HCT116 (cell line): ENCODE results near the gene MOV10.
"Not testable (repeated sequence)": the region's sequence is repeated elsewhere in the genome, so short reads cannot be mapped to it uniquely, and the experiment has no call there.

Experiments used
- CBX3 ChIP-seq: IDR thresholded peaks from 2 replicates; pipeline ENCODE4 v1.6.1; 2012; ENCODE audit warnings: low read depth
- ELF1 ChIP-seq: IDR thresholded peaks from 2 replicates; pipeline ENCODE4 v1.6.1; 2012; ENCODE audit warnings: low read depth, borderline replicate concordance
- EZH2 ChIP-seq: fragments of 200-600 bp; sonication (generic); IDR thresholded peaks from 2 replicates; pipeline ENCODE4 v1.6.1; 2017; ENCODE audit warnings: antibody characterized with exemption, mixed run types
- EZH2phosphoT487 ChIP-seq: fragments of 200-600 bp; IDR thresholded peaks from 2 replicates; pipeline ENCODE4 v1.6.1; 2018; ENCODE audit warnings: antibody characterized with exemption, borderline replicate concordance
- JUND ChIP-seq: IDR thresholded peaks from 2 replicates; pipeline ENCODE4 v1.6.1; 2012
- POLR2A ChIP-seq: IDR thresholded peaks from 2 replicates; pipeline ENCODE4 v1.7.0; 2011; ENCODE audit warnings: borderline replicate concordance; ENCODE audit not compliant: insufficient read depth, insufficient read length; ENCODE audit errors: extremely low read depth
- POLR2AphosphoS5 ChIP-seq: IDR thresholded peaks from 2 replicates; pipeline ENCODE4 v1.6.1; 2011; ENCODE audit warnings: mild to moderate bottlenecking, low read depth, low read length, moderate library complexity
- RAD21 ChIP-seq: IDR thresholded peaks from 2 replicates; pipeline ENCODE4 v1.6.1; 2012; ENCODE audit warnings: low read depth, mild to moderate bottlenecking
- ZFX ChIP-seq: fragments of 450-650 bp; IDR thresholded peaks from 2 replicates; pipeline ENCODE4 v1.6.1; 2017
- ZNF274 ChIP-seq: fragments of 200-500 bp; sonication (Bioruptor generic); IDR thresholded peaks from 2 replicates; pipeline ENCODE4 v1.6.1; 2014; ENCODE audit warnings: mild to moderate bottlenecking, low read depth, low read length, inconsistent platforms
- TF ChIP-seq, protein P1 (sequence below), 3 experiments: fragments of 200-600 bp in 1 of 3; sonication (generic) in 1 of 3; IDR thresholded peaks in 2 of 3; conservative IDR thresholded peaks in 1 of 3; 2 replicates each; pipeline ENCODE4 v1.5.1; 2012 to 2017; ENCODE audit warnings: low read depth in 2 of 3, low read length in 2 of 3, antibody characterized with exemption in 1 of 3, borderline replicate concordance in 1 of 3, control low read depth in 1 of 3, mild to moderate bottlenecking in 1 of 3, mixed read lengths in 1 of 3, mixed run types in 1 of 3, moderate library complexity in 1 of 3; ENCODE audit not compliant: insufficient read depth in 1 of 3
- TF ChIP-seq, protein P2 (sequence below): IDR thresholded peaks from 2 replicates; pipeline ENCODE4 v1.6.1; 2012
- TF ChIP-seq, protein P3 (sequence below): IDR thresholded peaks from 2 replicates; pipeline ENCODE4 v1.6.1; 2012; ENCODE audit warnings: low read depth

DNA sequence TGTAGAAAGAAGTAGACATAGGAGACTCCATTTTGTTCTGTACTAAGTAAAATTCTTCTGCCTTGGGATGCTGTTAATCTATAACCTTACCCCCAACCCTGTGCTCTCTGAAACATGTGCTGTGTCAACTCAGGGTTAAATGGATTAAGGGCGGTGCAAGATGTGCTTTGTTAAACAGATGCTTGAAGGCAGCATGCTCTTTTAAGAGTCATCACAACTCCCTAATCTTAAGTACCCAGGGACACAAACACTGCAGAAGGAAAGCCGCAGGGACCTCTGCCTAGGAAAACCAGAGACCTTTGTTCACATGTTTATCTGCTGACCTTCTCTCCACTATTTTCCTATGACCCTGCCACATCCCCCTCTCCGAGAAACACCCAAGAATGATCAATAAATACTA is 54.6 kb downstream of the MOV10 start:
- TF ChIP-seq JUND, POLR2A, EZH2, POLR2AphosphoS5, RAD21, ZNF274, ZFX, ELF1, EZH2phosphoT487, CBX3: not testable (repeated sequence)
- TF ChIP-seq, protein P1, sequence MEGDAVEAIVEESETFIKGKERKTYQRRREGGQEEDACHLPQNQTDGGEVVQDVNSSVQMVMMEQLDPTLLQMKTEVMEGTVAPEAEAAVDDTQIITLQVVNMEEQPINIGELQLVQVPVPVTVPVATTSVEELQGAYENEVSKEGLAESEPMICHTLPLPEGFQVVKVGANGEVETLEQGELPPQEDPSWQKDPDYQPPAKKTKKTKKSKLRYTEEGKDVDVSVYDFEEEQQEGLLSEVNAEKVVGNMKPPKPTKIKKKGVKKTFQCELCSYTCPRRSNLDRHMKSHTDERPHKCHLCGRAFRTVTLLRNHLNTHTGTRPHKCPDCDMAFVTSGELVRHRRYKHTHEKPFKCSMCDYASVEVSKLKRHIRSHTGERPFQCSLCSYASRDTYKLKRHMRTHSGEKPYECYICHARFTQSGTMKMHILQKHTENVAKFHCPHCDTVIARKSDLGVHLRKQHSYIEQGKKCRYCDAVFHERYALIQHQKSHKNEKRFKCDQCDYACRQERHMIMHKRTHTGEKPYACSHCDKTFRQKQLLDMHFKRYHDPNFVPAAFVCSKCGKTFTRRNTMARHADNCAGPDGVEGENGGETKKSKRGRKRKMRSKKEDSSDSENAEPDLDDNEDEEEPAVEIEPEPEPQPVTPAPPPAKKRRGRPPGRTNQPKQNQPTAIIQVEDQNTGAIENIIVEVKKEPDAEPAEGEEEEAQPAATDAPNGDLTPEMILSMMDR (IDR thresholded peaks at IDR 0.05 in 2 of 3, conservative IDR thresholded peaks at IDR 0.05 in 1 of 3; ENCODE audit: borderline replicate concordance in 1 of 3, insufficient read depth in 1 of 3, low read depth in 2 of 3, low read length in 2 of 3) = not testable (repeated sequence)
- TF ChIP-seq, protein P2, sequence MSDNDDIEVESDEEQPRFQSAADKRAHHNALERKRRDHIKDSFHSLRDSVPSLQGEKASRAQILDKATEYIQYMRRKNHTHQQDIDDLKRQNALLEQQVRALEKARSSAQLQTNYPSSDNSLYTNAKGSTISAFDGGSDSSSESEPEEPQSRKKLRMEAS = not testable (repeated sequence)
- TF ChIP-seq, protein P3, sequence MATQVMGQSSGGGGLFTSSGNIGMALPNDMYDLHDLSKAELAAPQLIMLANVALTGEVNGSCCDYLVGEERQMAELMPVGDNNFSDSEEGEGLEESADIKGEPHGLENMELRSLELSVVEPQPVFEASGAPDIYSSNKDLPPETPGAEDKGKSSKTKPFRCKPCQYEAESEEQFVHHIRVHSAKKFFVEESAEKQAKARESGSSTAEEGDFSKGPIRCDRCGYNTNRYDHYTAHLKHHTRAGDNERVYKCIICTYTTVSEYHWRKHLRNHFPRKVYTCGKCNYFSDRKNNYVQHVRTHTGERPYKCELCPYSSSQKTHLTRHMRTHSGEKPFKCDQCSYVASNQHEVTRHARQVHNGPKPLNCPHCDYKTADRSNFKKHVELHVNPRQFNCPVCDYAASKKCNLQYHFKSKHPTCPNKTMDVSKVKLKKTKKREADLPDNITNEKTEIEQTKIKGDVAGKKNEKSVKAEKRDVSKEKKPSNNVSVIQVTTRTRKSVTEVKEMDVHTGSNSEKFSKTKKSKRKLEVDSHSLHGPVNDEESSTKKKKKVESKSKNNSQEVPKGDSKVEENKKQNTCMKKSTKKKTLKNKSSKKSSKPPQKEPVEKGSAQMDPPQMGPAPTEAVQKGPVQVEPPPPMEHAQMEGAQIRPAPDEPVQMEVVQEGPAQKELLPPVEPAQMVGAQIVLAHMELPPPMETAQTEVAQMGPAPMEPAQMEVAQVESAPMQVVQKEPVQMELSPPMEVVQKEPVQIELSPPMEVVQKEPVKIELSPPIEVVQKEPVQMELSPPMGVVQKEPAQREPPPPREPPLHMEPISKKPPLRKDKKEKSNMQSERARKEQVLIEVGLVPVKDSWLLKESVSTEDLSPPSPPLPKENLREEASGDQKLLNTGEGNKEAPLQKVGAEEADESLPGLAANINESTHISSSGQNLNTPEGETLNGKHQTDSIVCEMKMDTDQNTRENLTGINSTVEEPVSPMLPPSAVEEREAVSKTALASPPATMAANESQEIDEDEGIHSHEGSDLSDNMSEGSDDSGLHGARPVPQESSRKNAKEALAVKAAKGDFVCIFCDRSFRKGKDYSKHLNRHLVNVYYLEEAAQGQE = not testable (repeated sequence)
